Activated T-helper 1 cell treated with anti-CD3 and anti-CD28 coated beads, Interleukin-2, amount 50 U/mL, for 16 hours (primary cell): ENCODE data around the gene DCTN1.
A peak's percentile ranks its signal among the peaks of the same experiment; 100 is the strongest.

Experiments
- DNase-seq, 2 donors: peaks; one replicate each; pipeline ENCODE4 v3.0.0-alpha.2; 2020; ENCODE audit warnings: low read depth in 1 of 2, low spot score in 1 of 2

The DCTN1 gene

DNA sequence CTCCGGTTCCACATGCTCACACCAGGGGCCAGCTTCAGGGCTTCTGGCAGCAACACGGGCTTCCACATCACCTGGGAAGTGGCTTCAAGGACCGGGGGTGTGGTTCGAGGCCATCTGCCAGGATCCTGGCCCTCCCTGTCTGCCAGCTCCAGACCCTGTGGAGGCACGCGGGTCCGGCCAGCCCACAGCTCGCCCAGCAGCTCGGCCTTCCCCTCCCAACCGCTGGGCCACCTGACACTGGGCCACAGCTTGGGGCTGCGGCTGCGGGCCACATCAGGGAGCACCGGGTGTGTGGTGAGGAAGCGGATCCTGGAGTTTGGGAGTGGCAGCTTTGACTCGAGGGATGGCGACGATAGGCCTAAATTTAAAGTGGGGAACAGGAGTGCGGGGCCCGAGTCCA lies 34.3 kb upstream of the DCTN1 start:
- no peak for DNase-seq

DNA sequence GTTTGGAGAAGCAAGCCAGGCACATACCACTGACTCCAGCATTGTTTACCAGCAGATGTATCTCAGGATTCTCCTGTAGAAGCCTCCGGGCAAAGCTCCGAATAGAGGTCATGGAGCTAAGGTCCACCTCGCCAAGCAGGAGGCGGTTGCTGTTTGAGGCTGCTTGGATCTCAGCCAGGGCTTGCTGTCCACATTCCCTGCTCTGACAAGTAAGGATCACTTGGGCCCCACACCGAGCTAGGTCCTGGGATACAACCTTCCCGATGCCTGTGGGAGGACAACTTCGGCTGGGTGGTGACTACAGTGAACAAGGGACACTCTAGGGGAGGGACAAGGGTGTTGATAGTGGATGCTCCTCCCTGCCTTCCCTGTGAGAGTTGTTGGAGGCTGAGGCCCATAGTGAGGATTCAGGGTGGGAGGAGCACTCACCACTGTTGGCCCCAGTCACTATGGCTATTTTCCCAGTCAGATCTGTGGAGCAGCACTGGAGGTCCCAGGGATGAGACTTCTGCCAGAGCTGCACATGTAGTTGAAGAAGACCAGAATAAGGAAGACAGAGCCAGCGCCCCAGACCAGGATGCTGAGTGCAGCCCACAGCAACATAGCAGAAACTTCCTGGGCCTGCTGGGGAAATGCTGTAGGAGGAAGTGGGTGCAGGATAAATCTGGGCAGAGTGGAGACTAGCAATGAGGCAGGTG lies 33.0 kb upstream of the DCTN1 start:
- no peak for DNase-seq

DNA sequence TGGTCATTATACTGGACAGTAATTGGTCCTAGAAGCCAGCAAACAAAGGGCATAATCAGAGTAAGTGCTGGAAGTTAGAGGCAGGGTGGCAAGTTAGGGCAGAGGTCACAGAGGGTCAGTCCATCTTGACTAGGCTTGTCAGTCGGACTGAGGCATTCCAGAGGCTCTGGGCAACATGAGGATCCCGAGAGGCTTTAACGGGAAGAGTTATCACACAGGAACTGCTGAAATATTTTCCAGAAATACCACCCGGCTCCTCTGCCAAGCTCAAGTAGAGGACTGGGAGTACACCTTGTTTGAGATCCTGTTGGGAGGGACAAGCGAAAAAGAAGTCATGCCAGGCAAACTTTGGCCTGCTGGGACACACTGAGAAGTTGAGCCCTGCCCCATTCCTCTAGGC lies 27.6 kb upstream of the DCTN1 start:
- no peak for DNase-seq

DNA sequence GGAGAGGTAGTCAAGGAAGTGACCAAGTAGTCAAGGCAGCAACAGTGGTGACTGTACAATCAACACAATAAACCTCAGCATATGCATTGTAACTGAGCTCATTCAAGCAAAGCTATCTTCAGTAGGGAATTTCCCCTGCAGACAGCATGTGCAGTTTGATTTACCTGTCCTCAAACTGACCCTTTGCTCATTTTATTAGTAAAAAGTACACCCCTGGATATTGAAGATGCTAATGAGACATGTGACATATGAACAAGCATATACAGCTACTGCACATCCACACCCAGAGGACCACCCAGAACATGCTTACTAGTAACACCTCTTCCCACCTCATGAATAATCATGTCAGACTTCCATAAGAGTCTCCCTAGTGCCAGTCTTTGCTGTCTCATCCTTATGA lies 25.9 kb upstream of the DCTN1 start:
- DNase-seq = no peak

GRCh38 chr2:74401891-74402290 lies 21.8 kb upstream of the DCTN1 start:
- no peak for DNase-seq

- DNase-seq = no peak
Measured at GRCh38 chr2:74399785-74400184, 19.7 kb upstream of the DCTN1 start.

- no peak for DNase-seq
Measured at GRCh38 chr2:74396149-74396548, 16.0 kb upstream of the DCTN1 start.

DNA sequence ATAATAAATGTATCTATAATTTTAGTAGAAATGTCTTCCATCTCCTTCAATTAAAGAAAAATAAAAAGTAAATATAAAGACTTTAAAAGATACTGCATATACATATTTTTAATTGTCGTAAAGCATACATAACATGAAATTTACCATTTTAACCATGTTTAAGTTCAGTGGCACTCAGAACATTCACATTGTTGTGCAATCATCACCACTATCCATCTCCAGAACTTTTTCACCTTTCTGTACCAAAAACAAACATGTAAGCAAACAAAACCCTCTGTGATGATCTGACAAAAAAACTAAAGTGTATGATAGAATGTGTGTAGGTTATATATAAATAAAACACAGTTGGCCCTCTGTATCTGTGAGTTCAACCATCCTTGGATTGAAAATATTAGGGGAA lies 13.4 kb upstream of the DCTN1 start:
- no peak for DNase-seq

DNA sequence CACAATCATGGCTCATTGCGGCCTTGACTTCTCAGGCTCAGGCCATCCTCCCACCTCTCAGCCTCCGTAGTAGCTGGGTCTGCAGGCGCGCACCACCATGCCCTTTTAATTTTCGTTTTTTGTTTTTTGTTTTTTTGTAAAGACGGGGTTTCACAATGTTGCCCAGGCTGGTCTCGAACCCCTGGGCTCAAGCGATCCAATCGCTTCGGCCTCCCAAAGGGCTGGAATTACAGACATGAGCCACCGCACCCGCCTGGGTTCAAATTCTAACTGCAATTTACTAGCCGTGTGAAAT lies 12.3 kb upstream of the DCTN1 start:
- DNase-seq = no peak

DNA sequence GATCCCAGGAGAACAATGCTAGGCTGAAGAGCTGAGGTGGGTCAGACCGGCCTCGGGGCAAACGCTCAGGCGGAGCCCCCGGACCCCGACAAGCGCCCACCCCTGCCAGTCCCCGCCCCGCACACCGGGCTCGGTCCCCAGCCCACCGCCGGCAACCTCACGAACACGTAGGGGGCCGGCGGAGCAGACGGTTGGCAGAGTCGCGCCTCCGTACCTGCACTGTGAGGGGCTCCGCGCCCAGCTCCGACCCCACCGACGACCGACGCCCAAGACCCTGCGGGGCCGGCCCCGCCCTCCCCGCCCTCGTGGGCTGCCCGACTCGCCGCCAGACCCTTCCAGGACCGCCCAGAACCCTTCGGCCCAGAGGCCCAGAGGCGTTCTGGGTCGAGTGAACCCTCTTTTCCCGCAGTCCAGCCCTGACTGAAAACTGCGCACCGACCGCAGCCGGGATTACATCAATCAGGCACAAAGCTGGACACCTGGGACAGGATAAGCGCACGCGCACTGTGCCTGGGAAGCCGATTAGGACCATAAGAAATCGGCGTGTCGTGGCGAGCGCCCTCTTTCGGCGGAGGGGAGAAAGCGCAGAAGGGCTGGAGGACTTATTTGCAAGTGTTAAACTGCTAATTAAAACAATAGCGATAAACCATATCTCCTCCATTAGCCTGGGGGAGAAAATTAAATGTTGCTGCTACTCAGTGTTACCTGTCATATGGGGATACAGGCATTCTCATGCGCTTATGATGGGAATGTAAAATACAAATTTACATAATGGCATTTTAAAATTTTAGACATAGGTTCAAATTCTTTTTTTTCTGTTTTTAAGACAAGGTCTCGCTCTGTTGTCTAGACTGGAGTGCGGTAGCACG lies 11.7 kb upstream of the DCTN1 start:
- DNase-seq = peak; percentile 91 to 96

DNA sequence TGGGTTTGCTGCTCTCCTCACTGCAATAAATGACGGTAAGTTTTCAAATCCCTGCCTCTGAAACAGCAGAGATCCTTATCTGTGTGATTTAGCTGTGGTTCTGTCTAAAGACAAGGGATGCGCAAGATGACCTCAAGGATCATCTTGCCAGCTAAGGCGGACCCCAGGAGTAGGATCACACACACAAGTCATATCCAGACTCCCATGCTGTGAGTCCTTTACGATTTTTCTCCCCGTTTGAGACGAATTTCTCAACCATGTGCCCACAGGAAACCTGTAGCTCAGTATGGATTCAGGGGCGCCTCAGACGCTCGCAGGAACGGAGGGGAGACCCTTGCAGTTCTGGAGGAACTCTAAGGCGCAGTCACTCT lies 11.1 kb upstream of the DCTN1 start:
- no peak for DNase-seq

- no peak for DNase-seq
Measured at GRCh38 chr2:74390606-74391005, 10.5 kb upstream of the DCTN1 start.

DNA sequence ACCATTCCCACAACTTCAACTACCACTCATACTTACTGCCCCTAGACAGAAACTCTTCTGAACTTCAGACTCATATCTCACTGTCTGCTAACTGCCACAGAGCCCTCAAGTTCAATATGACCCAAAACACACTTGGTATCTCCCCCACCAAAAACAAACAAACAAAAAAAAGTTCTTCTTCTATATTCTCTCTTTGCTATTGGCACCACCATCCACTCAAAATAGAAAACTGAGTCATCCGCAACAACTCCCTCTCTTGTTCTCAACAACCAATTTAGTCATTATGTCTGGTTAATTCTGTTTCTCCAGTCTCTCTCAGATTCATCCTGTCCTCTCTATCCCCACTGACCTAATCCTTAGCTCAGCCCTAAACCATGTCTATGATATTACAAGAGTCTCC lies 7.2 kb upstream of the DCTN1 start:
- no peak for DNase-seq

DNA sequence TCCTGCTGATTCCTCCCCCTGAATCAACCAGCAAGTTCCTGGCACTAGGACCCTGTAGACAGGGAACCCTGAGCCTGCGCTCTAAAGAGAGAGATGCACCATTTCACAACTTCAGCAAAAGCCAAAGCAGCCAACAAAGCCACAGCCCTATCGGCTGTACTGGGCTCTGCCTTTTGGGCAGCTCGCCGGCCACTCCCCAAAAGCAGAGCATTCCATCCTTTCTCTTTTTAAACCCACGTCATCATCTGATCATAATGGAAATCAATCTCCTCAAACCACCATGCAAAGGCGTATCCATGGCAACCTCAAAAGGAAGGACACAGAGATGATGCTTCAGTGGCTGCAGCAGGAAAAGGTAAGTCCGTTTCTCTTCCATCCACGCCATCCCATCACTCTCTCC lies 5.3 kb upstream of the DCTN1 start:
- DNase-seq = no peak

- no peak for DNase-seq
Measured at GRCh38 chr2:74384051-74384450, 3.9 kb upstream of the DCTN1 start.

DNA sequence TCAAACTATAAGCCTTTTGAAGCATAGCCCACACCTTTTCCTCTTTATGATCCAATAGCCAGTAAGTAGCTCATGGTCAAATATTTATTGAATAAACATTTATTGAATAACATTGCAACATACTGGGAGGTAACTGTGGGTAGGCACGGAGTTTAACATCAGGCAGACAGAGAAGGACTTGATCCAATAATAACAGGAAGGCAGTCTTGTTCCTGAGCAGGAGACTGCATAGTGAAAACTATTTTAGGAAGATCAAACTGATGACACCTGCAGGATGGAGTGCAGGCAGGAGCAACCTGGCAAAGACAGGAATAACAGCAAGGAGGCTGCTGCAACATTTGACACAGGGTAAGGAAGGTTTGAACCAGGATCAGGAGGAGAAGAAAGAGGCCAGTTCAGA lies 3.1 kb upstream of the DCTN1 start:
- no peak for DNase-seq

DNA sequence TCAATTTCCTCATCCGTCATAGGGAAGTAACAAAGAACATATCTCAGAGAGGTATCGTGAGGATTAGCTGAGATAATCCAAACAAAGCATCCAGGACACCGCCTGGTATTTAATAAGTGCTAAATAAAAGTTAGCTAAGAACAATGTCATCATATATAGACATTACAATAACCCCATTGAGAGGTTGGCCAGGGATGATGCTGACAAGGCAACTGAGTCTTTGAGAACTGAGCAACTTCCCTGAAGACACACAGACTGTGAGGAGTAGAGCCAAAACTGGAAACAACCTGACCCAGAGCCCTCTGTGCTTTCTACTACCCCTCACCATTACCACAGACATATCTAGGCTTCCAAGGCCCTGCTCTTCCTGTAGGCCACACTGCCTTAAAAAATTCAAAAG lies 1.6 kb upstream of the DCTN1 start:
- DNase-seq = no peak

GRCh38 chr2:74378007-74378406 lies 2.1 kb downstream of the DCTN1 start:
- no peak for DNase-seq

DNA sequence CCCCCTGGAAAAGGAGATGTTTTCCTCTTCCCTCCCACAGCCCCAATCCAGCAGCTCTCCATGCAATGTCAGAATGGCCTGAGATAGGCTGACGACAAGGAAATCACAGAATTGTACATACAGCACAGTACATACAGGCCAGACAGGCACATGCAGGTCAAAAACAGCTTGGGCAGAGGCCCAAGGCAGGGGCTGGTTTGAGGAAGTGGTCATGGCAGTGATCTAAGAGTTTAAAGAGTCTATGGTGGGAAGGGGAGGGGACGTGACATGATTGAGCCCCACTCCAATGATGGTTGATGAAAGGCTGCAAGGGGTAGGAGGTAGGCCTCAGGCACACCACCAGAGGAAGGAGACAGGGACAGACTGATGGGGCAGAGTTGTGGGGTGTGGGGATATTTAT lies 4.3 kb downstream of the DCTN1 start:
- DNase-seq = no peak

GRCh38 chr2:74374509-74375205 lies 5.5 kb downstream of the DCTN1 start:
- DNase-seq = no peak

DNA sequence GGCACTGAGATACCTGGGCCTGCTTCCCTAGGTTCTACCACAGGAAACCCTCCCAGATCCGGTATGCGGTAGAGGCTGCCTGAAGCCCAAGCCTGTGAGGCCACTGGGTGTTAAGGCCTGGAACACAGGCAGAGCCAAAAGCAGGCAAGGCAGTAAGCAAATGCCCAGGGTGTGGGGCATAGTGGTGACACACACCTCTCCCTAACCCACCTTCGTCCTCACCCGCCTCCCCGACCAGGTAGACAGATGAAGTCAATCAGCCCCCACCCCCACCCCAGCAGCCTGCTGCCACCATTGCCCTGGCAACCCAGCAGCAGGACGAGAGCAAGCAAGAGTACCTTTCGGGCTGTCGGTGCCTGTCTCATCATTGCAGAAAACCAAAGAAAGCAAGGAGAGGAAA lies 6.1 kb downstream of the DCTN1 start:
- DNase-seq = no peak

GRCh38 chr2:74373221-74373676 lies 6.9 kb downstream of the DCTN1 start:
- no peak for DNase-seq
